ENCODE results near the gene FRAT2.

The FRAT2 gene

GRCh38 chr10:97376413-97376812 is 41.9 kb upstream of the FRAT2 start:
- H3K4me3 ChIP-seq (ENCODE audit: low read length) = no peak overlapping the region

GRCh38 chr10:97373456-97373855 is 38.9 kb upstream of the FRAT2 start:
- TF ChIP-seq CTCF (IDR thresholded peaks at IDR 0.05; ENCODE audit: insufficient read depth, low read depth, low read length, missing control alignments) = no peak
- DNase-seq (ENCODE audit: low read depth) = no peak
- H3K4me3 ChIP-seq (ENCODE audit: low read length) = no peak overlapping the region

More at GRCh38 chr10:97376413-97376812, 41.9 kb upstream of the FRAT2 start:
- no peak for DNase-seq (ENCODE audit: low read depth)
- no peak for TF ChIP-seq CTCF (IDR thresholded peaks at IDR 0.05; ENCODE audit: insufficient read depth, low read depth, low read length, missing control alignments)

GRCh38 chr10:97372233-97372875 is 37.8 kb upstream of the FRAT2 start:
- DNase-seq (ENCODE audit: low read depth) = no peak
- TF ChIP-seq CTCF (IDR thresholded peaks at IDR 0.05; ENCODE audit: insufficient read depth, low read depth, low read length, missing control alignments) = no peak
- no peak overlapping the region for H3K4me3 ChIP-seq (ENCODE audit: low read length)

GRCh38 chr10:97371696-97372095 is 37.2 kb upstream of the FRAT2 start:
- H3K4me3 ChIP-seq (ENCODE audit: low read length) = no peak overlapping the region
- no peak for DNase-seq (ENCODE audit: low read depth)
- TF ChIP-seq CTCF (IDR thresholded peaks at IDR 0.05; ENCODE audit: insufficient read depth, low read depth, low read length, missing control alignments) = no peak

- no peak overlapping the region for H3K4me3 ChIP-seq (ENCODE audit: low read length)
- no peak for TF ChIP-seq CTCF (IDR thresholded peaks at IDR 0.05; ENCODE audit: insufficient read depth, low read depth, low read length, missing control alignments)
- DNase-seq (ENCODE audit: low read depth) = no peak
Observed at GRCh38 chr10:97367126-97367649, 32.7 kb upstream of the FRAT2 start.

GRCh38 chr10:97366572-97366971 is 32.0 kb upstream of the FRAT2 start:
- no peak for DNase-seq (ENCODE audit: low read depth)
- no peak overlapping the region for H3K4me3 ChIP-seq (ENCODE audit: low read length)
- no peak for TF ChIP-seq CTCF (IDR thresholded peaks at IDR 0.05; ENCODE audit: insufficient read depth, low read depth, low read length, missing control alignments)

Measured in epithelial cell of esophagus (primary cell).